ENCODE measurements around the gene ELFN2. TPM values are rescaled to one million over a fixed set of nuclear protein-coding genes. Genes with fewer than 3 reads are reported as not detected.

Gene ELFN2
- total and polyA plus RNA-seq, 2 experiments from 2014 or later, result 0.48 to 1.1 TPM

- 0 out of 2 replicates have a peak, but pooled peaks cover 6% of the 10 kb centered on the region for H3K27me3 ChIP-seq (replicated peaks; ENCODE audit: insufficient read depth)
- H3K4me2 ChIP-seq (ENCODE audit: unreplicated experiment), result peak overlapping the region; percentile 32
- H3K9me3 ChIP-seq (ENCODE audit: low read depth), result no peaks in the 10 kb centered on the region
- no peak overlapping the region for H3K4me3 ChIP-seq
- no peaks in the 10 kb centered on the region for H3K9me2 ChIP-seq (ENCODE audit: insufficient read depth)
- no peaks in the 10 kb centered on the region for H3K36me3 ChIP-seq (ENCODE audit: low read depth)
- peak overlapping the region; percentile 28 for H3K27ac ChIP-seq
- peaks cover 16% of the 10 kb centered on the region for H3F3A ChIP-seq (ENCODE audit: insufficient read depth)
- H4K20me1 ChIP-seq (ENCODE audit: insufficient read depth), result no peaks in the 10 kb centered on the region
- H2AFZ ChIP-seq, result no peak overlapping the region
- TF ChIP-seq EZH2 (IDR thresholded peaks at IDR 0.05; ENCODE audit: insufficient read depth, poor library complexity, severe bottlenecking) (no peak), EZH2phosphoT487 (IDR thresholded peaks at IDR 0.05; ENCODE audit: insufficient read depth, low read depth) (no peak)
- WGBS, 2 experiments (ENCODE audit: low coverage in 1 of 2, low lambda C conversion rate in 2 of 2, missing lambda C conversion rate in 2 of 2), result 25% methylated on average over 8 of the region's 8 CpGs
- in situ Hi-C loops (cut with MboI), result no loop called here
- DNase-seq, result peak; percentile 91
- no peak overlapping the region for H3K9ac ChIP-seq
- H3K4me1 ChIP-seq (ENCODE audit: insufficient read depth), result peaks cover 32% of the 10 kb centered on the region
- H3K79me2 ChIP-seq (ENCODE audit: insufficient read depth), result no peaks in the 10 kb centered on the region
Measured at GRCh38 chr22:37328017-37328416, 99.3 kb downstream of the ELFN2 start.

GRCh38 chr22:37326726-37327125, 100.6 kb downstream of the ELFN2 start:
- peaks cover 32% of the 10 kb centered on the region for H3K4me1 ChIP-seq (ENCODE audit: insufficient read depth)
- peaks cover 16% of the 10 kb centered on the region for H3F3A ChIP-seq (ENCODE audit: insufficient read depth)
- H3K36me3 ChIP-seq (ENCODE audit: low read depth), result no peaks in the 10 kb centered on the region
- in situ Hi-C loops (cut with MboI), result no loop called here
- no peak for DNase-seq
- 69 to 75% methylated on average over 6 to 7 of the region's 7 CpGs for WGBS, 2 experiments (ENCODE audit: low coverage in 1 of 2, low lambda C conversion rate in 2 of 2, missing lambda C conversion rate in 2 of 2)
- H3K4me3 ChIP-seq, result no peak overlapping the region
- TF ChIP-seq EZH2 (IDR thresholded peaks at IDR 0.05; ENCODE audit: insufficient read depth, poor library complexity, severe bottlenecking), result no peak
- no peak for TF ChIP-seq EZH2phosphoT487 (IDR thresholded peaks at IDR 0.05; ENCODE audit: insufficient read depth, low read depth)
- no peaks in the 10 kb centered on the region for H3K9me2 ChIP-seq (ENCODE audit: insufficient read depth)
- no peak overlapping the region for H3K27ac ChIP-seq
- no peak overlapping the region for H3K4me2 ChIP-seq (ENCODE audit: unreplicated experiment)
- H4K20me1 ChIP-seq (ENCODE audit: insufficient read depth), result no peaks in the 10 kb centered on the region
- H3K9ac ChIP-seq, result no peak overlapping the region
- H3K79me2 ChIP-seq (ENCODE audit: insufficient read depth), result no peaks in the 10 kb centered on the region
- 0 out of 2 replicates have a peak, but pooled peaks cover 6% of the 10 kb centered on the region for H3K27me3 ChIP-seq (replicated peaks; ENCODE audit: insufficient read depth)
- H2AFZ ChIP-seq, result no peak overlapping the region
- H3K9me3 ChIP-seq (ENCODE audit: low read depth), result no peaks in the 10 kb centered on the region

GRCh38 chr22:37325039-37325395, 102.3 kb downstream of the ELFN2 start:
- TF ChIP-seq EZH2phosphoT487 (IDR thresholded peaks at IDR 0.05; ENCODE audit: insufficient read depth, low read depth) (no peak), EZH2 (IDR thresholded peaks at IDR 0.05; ENCODE audit: insufficient read depth, poor library complexity, severe bottlenecking) (no peak)
- no peaks in the 10 kb centered on the region for H4K20me1 ChIP-seq (ENCODE audit: insufficient read depth)
- 8 to 14% methylated on average over 15 to 21 of the region's 21 CpGs for WGBS, 2 experiments (ENCODE audit: low coverage in 1 of 2, low lambda C conversion rate in 2 of 2, missing lambda C conversion rate in 2 of 2)
- peak overlapping the region; percentile 56 for H3K4me2 ChIP-seq (ENCODE audit: unreplicated experiment)
- H3K9me3 ChIP-seq (ENCODE audit: low read depth), result no peaks in the 10 kb centered on the region
- peaks cover 23% of the 10 kb centered on the region for H3F3A ChIP-seq (ENCODE audit: insufficient read depth)
- H3K27me3 ChIP-seq (replicated peaks; ENCODE audit: insufficient read depth), result 0 out of 2 replicates have a peak, but pooled peaks cover 6% of the 10 kb centered on the region
- peaks cover 22% of the 10 kb centered on the region for H3K4me1 ChIP-seq (ENCODE audit: insufficient read depth)
- no peak for DNase-seq
- no peaks in the 10 kb centered on the region for H3K79me2 ChIP-seq (ENCODE audit: insufficient read depth)
- peak overlapping the region; percentile 64 for H3K4me3 ChIP-seq
- in situ Hi-C loops (cut with MboI), result no loop called here
- no peaks in the 10 kb centered on the region for H3K36me3 ChIP-seq (ENCODE audit: low read depth)
- H3K9ac ChIP-seq, result no peak overlapping the region
- H3K9me2 ChIP-seq (ENCODE audit: insufficient read depth), result no peaks in the 10 kb centered on the region
- H2AFZ ChIP-seq, result peak overlapping the region; percentile 53
- no peak overlapping the region for H3K27ac ChIP-seq

GRCh38 chr22:37324340-37325038, 102.8 kb downstream of the ELFN2 start:
- WGBS, 2 experiments (ENCODE audit: low coverage in 1 of 2, low lambda C conversion rate in 2 of 2, missing lambda C conversion rate in 2 of 2), result 13 to 27% methylated on average over 28 to 49 of the region's 51 CpGs
- H3K9me3 ChIP-seq (ENCODE audit: low read depth), result no peaks in the 10 kb centered on the region
- no peaks in the 10 kb centered on the region for H3K36me3 ChIP-seq (ENCODE audit: low read depth)
- no peak overlapping the region for H3K9ac ChIP-seq
- in situ Hi-C loops (cut with MboI), result no loop called here
- H3K9me2 ChIP-seq (ENCODE audit: insufficient read depth), result no peaks in the 10 kb centered on the region
- H3K27me3 ChIP-seq (replicated peaks; ENCODE audit: insufficient read depth), result 0 out of 2 replicates have a peak, but pooled peaks cover 6% of the 10 kb centered on the region
- peak; percentile 24 for DNase-seq
- H3K4me1 ChIP-seq (ENCODE audit: insufficient read depth), result peaks cover 22% of the 10 kb centered on the region
- peak overlapping the region; percentile 64 for H3K4me3 ChIP-seq
- H4K20me1 ChIP-seq (ENCODE audit: insufficient read depth), result no peaks in the 10 kb centered on the region
- TF ChIP-seq EZH2phosphoT487 (IDR thresholded peaks at IDR 0.05; ENCODE audit: insufficient read depth, low read depth), result no peak
- TF ChIP-seq EZH2 (IDR thresholded peaks at IDR 0.05; ENCODE audit: insufficient read depth, poor library complexity, severe bottlenecking), result no peak
- H3K79me2 ChIP-seq (ENCODE audit: insufficient read depth), result no peaks in the 10 kb centered on the region
- H3F3A ChIP-seq (ENCODE audit: insufficient read depth), result peaks cover 23% of the 10 kb centered on the region
- peak overlapping the region; percentile 53 for H2AFZ ChIP-seq
- no peak overlapping the region for H3K27ac ChIP-seq
- H3K4me2 ChIP-seq (ENCODE audit: unreplicated experiment), result peak overlapping the region; percentile 56

Data from GM23248 (cell line).